ENCODE results near the gene DCTPP1. TPM values are rescaled to one million over a fixed set of nuclear protein-coding genes. Genes with fewer than 3 reads are reported as not detected.

Gene DCTPP1
- polyA plus RNA-seq, 1 experiment: 34.7 TPM

DNA sequence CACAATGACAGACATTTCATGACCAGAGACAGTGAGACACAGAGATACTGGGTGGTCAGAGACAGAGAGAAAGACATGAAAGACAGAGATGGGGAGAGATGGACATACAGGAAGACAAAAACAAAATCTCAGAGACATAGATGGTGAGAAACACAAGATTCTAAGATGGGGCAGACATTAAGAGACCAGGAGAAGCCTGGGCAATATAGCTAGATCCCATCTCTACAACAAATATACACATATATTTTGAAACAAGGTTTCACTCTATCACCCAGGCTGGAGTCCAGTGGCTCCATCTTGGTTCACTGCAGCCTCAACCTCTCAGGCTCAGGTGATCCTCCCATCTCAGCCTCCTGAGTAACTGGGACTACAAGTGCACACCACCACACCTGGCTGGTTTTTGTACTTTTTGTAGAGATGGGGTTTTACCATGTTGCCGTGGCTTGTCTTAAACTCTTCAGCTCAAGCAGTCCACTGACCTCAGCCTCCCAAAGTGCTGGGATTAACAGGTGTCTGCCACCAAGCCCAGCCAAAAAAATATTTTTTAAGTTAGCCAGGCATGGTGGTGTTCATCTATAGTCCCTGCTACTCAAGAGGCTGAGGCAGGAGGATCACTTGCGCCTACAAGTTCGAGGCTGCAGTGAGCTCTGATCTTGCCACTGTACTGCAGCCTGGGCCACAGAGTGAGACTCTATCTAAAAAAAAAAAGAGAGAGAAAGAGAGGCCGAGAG lies 49.6 kb downstream of the DCTPP1 start:
- no peaks in the 10 kb centered on the region; the same call in 1 of the 2 replicates for H3K9me3 ChIP-seq (ENCODE audit: control insufficient read depth, insufficient read depth, low read length)
- DNase-seq (ENCODE audit: low read depth, low spot score): no peak
- TF ChIP-seq, protein P1, sequence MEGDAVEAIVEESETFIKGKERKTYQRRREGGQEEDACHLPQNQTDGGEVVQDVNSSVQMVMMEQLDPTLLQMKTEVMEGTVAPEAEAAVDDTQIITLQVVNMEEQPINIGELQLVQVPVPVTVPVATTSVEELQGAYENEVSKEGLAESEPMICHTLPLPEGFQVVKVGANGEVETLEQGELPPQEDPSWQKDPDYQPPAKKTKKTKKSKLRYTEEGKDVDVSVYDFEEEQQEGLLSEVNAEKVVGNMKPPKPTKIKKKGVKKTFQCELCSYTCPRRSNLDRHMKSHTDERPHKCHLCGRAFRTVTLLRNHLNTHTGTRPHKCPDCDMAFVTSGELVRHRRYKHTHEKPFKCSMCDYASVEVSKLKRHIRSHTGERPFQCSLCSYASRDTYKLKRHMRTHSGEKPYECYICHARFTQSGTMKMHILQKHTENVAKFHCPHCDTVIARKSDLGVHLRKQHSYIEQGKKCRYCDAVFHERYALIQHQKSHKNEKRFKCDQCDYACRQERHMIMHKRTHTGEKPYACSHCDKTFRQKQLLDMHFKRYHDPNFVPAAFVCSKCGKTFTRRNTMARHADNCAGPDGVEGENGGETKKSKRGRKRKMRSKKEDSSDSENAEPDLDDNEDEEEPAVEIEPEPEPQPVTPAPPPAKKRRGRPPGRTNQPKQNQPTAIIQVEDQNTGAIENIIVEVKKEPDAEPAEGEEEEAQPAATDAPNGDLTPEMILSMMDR (IDR thresholded peaks at IDR 0.05; ENCODE audit: low read depth, low read length): no peak
- no peak overlapping the region for H3K4me3 ChIP-seq (ENCODE audit: low read depth, low read length)
- ChIA-PET CTCF (interaction anchor here (0.6 kb wide), 1 partner anchor 314 kb away, joined by 3 read pairs; no protein-coding TSS in a partner anchor), POLR2A (interaction anchor here (0.7 kb wide), 1 partner anchor 13 kb away, joined by 5 read pairs; no protein-coding TSS in a partner anchor)
- H3K27me3 ChIP-seq (ENCODE audit: control insufficient read depth, insufficient read depth, low read length): no peaks in the 10 kb centered on the region
- no peak overlapping the region for H3K27ac ChIP-seq (ENCODE audit: low read depth, low read length)

DNA sequence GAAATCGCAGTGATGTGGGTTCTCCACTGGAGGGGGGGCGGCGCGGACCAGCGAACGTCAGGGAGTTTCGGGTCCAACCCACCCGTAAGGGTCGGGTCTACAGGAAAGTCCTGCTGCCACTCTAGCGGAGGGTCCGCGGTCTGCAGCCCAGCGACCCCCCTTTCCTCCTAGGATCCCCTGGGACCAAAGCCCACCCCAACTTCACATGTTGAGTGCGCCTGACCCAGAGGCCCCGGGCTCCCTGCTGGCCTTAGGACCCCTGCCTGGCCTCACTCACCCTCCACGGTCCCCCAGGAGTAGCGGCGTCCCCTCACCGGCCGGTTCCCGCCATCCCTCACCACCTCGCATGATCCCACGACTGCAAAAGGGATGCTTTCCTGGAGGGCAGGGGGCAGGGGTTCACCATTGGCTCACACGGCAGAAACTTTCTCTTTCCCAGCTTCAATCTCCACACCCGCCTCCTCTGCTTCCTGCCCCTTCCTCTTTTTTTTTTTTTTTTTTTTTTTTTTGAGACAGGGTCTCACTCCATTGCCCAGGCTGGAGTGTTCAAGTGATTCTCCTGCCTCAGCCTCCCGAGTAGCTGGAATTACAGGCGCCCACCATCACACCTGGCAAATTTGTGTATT lies 50.6 kb downstream of the DCTPP1 start:
- Histone ChIP-seq H3K27ac (ENCODE audit: low read depth, low read length) (peak overlapping the region; percentile 39), H3K27me3 (ENCODE audit: control insufficient read depth, insufficient read depth, low read length) (no peaks in the 10 kb centered on the region), H3K9me3 (ENCODE audit: control insufficient read depth, insufficient read depth, low read length) (no peaks in the 10 kb centered on the region; the same call in 1 of the 2 replicates), H3K4me3 (ENCODE audit: low read depth, low read length) (peak overlapping the region; percentile 81)
- CTCF ChIA-PET: interaction anchor here (0.6 to 0.7 kb wide), 2 partner anchors 315 to 340 kb away, joined by 3 read pairs; no protein-coding TSS in a partner anchor
- no peak for DNase-seq (ENCODE audit: low read depth, low spot score)
- TF ChIP-seq, protein P1 (IDR thresholded peaks at IDR 0.05; ENCODE audit: low read depth, low read length): no peak
- POLR2A ChIA-PET: interaction anchor here (0.7 to 1.1 kb wide), 3 partner anchors 10 to 16 kb away, joined by 4 to 10 read pairs (median 5); partner anchors contain the start of gene ZNF48

DNA sequence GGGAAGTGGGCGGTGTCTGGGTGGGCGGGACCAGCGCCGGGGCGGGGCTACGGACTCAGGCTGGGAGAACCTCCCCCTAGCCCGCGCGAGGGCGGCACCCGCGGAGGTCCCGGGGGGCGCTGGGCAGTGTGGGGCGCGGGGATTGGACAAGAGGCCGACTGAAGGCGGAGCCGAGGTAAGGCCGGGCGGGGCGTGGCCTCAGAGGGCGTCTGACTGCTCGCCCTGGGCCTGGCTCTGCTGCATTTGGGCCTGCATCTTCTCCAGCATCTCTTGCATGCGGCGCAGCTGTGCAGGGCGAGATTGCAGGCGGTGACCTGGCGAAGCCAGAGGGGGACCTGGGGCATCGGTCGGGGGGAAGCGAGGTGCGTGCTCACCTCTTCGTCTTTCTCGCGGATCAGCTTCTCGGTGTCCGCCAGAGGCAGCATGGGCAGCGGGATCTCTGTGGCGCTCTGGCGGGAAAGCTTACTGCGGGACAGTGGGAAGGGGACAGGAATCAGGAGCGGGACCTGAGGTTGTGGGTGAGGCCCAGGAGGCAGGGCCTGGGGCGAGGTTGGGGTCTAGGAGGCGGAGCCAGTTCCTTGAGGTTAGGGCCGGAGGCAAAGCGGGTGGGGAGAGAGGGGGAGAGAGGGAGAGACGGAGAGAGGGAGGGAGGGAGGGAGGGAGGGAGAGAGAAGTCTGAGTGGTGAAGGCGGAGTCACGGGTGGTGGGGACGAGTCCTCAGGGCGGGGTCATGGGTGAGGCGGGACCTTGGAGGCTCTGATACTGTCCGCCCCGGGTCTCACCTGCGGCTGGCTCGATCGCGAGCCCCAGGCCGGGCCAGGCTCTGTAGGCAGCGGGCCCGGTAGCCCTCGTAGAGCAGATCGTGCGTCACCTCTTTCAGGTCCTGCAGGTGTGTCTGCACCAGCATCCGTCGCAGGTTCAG lies 51.3 kb downstream of the DCTPP1 start:
- CTCF ChIA-PET: interaction anchor here (0.7 kb wide), 2 partner anchors 339 to 417 kb away, joined by 3 to 7 read pairs; no protein-coding TSS in a partner anchor
- H3K4me3 ChIP-seq (ENCODE audit: low read depth, low read length): peak overlapping the region; percentile 81
- TF ChIP-seq, protein P1 (IDR thresholded peaks at IDR 0.05; ENCODE audit: low read depth, low read length): peak; percentile 31
- H3K9me3 ChIP-seq (ENCODE audit: control insufficient read depth, insufficient read depth, low read length): no peaks in the 10 kb centered on the region; the same call in 1 of the 2 replicates
- no peaks in the 10 kb centered on the region for H3K27me3 ChIP-seq (ENCODE audit: control insufficient read depth, insufficient read depth, low read length)
- peak; percentile 86 for DNase-seq (ENCODE audit: low read depth, low spot score)
- POLR2A ChIA-PET: interaction anchor here (0.6 to 1.3 kb wide), 4 partner anchors 9 to 31 kb away, joined by 4 to 10 read pairs (median 5); partner anchors contain the start of gene ZNF48
- H3K27ac ChIP-seq (ENCODE audit: low read depth, low read length): peak overlapping the region; percentile 99

DNA sequence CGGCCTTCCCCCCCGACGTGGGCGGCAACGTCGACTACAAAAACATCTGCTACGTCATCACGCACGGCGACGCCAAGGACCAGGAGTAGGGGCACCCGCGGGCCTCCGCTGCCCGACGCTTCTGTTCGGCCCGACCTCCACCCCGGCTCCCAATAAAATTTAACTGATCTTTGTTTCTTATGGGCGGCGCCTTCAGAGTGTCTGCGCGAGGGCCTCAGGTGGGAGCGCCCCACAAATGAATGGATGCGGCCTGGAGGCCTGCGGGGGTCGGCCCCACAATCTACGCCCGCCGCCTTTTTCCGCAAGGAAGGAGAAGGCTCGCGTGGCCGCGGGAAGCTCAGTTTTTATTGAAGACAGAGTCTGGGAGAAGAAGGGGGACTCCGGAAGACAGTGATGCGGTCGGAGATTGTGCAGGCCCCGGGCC lies 52.0 kb downstream of the DCTPP1 start:
- Histone ChIP-seq H3K27me3 (ENCODE audit: control insufficient read depth, insufficient read depth, low read length) (no peaks in the 10 kb centered on the region), H3K27ac (ENCODE audit: low read depth, low read length) (peak overlapping the region; percentile 99), H3K4me3 (ENCODE audit: low read depth, low read length) (peak overlapping the region; percentile 59), H3K9me3 (ENCODE audit: control insufficient read depth, insufficient read depth, low read length) (no peaks in the 10 kb centered on the region; the same call in 1 of the 2 replicates)
- ChIA-PET CTCF (interaction anchor here (0.7 kb wide), 1 partner anchor 418 kb away, joined by 7 read pairs; no protein-coding TSS in a partner anchor), POLR2A (interaction anchor here (0.6 to 1.3 kb wide), 4 partner anchors 9 to 31 kb away, joined by 4 to 10 read pairs (median 5); partner anchors contain the start of gene ZNF48)
- TF ChIP-seq, protein P1 (IDR thresholded peaks at IDR 0.05; ENCODE audit: low read depth, low read length): no peak
- DNase-seq (ENCODE audit: low read depth, low spot score): peak; percentile 68

Data from AG04450 (cell line).